Activated CD8-positive, alpha-beta memory T cell treated with anti-CD3 and anti-CD28 coated beads for 4 hours (primary cell): Measurements from ENCODE around the gene QDPR.

Source experiments
- DNase-seq, 2 donors: peaks; one replicate each; pipeline ENCODE4 v3.0.0-alpha.2; 2020; ENCODE audit warnings: low read depth in 2 of 2

The QDPR gene

GRCh38 chr4:17528551-17529165 lies 16.8 kb upstream of the QDPR start:
- DNase-seq = no peak

GRCh38 chr4:17526695-17527477 lies 15.0 kb upstream of the QDPR start:
- no peak for DNase-seq

- no peak for DNase-seq
These were observed 11.8 kb upstream of the QDPR start for GRCh38 chr4:17523662-17524061.

- DNase-seq = no peak
These were observed 9.7 kb upstream of the QDPR start for GRCh38 chr4:17521595-17521994.

GRCh38 chr4:17517664-17518063 lies 5.8 kb upstream of the QDPR start:
- DNase-seq = no peak

GRCh38 chr4:17516980-17517379 lies 5.1 kb upstream of the QDPR start:
- DNase-seq = no peak

- no peak for DNase-seq
These were observed 3.8 kb upstream of the QDPR start for GRCh38 chr4:17515445-17516407.

GRCh38 chr4:17514865-17515264 lies 3.0 kb upstream of the QDPR start, which contains the start of gene CLRN2:
TSS of gene CLRN2 (plus strand) at chr4:17515165. CDS start at chr4:17515267, 102 bp downstream.
- no peak for DNase-seq

- no peak for DNase-seq
These were observed 1.2 kb upstream of the QDPR start for GRCh38 chr4:17512973-17513665.

GRCh38 chr4:17511509-17511949 lies 361 bp downstream of the QDPR start:
- DNase-seq = peak; percentile 5 to 34

- DNase-seq = no peak
These were observed 839 bp downstream of the QDPR start for GRCh38 chr4:17511051-17511450.

- no peak for DNase-seq
These were observed 1.3 kb downstream of the QDPR start for GRCh38 chr4:17510582-17510981.

- no peak for DNase-seq
These were observed 7.8 kb downstream of the QDPR start for GRCh38 chr4:17504081-17504480.

GRCh38 chr4:17502756-17503155 lies 9.1 kb downstream of the QDPR start:
- no peak for DNase-seq

GRCh38 chr4:17500574-17500973 lies 11.3 kb downstream of the QDPR start:
- DNase-seq = no peak

GRCh38 chr4:17497890-17498523 lies 13.9 kb downstream of the QDPR start:
- no peak for DNase-seq

- DNase-seq = no peak
These were observed 17.4 kb downstream of the QDPR start for GRCh38 chr4:17494258-17495190.

- DNase-seq = no peak
These were observed 18.3 kb downstream of the QDPR start for GRCh38 chr4:17493619-17494018.

- DNase-seq = no peak
These were observed 19.0 kb downstream of the QDPR start for GRCh38 chr4:17492876-17493275.
